GM18907 (cell line): ENCODE results near the gene TRPM7.
A peak's percentile ranks its signal among the peaks of the same experiment; 100 is the strongest.
"Not testable (repeated sequence)": the region's sequence is repeated elsewhere in the genome, so short reads cannot be mapped to it uniquely, and the experiment has no call there.

ENCODE experiments used
- ATAC-seq: cut with Tn5 transposase; IDR thresholded peaks from one replicate; pipeline ENCODE4 v1.9.1; 2021; ENCODE audit warnings: mild to moderate bottlenecking, moderate library complexity; ENCODE audit not compliant: unreplicated experiment

Gene TRPM7, protein sequence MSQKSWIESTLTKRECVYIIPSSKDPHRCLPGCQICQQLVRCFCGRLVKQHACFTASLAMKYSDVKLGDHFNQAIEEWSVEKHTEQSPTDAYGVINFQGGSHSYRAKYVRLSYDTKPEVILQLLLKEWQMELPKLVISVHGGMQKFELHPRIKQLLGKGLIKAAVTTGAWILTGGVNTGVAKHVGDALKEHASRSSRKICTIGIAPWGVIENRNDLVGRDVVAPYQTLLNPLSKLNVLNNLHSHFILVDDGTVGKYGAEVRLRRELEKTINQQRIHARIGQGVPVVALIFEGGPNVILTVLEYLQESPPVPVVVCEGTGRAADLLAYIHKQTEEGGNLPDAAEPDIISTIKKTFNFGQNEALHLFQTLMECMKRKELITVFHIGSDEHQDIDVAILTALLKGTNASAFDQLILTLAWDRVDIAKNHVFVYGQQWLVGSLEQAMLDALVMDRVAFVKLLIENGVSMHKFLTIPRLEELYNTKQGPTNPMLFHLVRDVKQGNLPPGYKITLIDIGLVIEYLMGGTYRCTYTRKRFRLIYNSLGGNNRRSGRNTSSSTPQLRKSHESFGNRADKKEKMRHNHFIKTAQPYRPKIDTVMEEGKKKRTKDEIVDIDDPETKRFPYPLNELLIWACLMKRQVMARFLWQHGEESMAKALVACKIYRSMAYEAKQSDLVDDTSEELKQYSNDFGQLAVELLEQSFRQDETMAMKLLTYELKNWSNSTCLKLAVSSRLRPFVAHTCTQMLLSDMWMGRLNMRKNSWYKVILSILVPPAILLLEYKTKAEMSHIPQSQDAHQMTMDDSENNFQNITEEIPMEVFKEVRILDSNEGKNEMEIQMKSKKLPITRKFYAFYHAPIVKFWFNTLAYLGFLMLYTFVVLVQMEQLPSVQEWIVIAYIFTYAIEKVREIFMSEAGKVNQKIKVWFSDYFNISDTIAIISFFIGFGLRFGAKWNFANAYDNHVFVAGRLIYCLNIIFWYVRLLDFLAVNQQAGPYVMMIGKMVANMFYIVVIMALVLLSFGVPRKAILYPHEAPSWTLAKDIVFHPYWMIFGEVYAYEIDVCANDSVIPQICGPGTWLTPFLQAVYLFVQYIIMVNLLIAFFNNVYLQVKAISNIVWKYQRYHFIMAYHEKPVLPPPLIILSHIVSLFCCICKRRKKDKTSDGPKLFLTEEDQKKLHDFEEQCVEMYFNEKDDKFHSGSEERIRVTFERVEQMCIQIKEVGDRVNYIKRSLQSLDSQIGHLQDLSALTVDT (N-terminal part only)

DNA sequence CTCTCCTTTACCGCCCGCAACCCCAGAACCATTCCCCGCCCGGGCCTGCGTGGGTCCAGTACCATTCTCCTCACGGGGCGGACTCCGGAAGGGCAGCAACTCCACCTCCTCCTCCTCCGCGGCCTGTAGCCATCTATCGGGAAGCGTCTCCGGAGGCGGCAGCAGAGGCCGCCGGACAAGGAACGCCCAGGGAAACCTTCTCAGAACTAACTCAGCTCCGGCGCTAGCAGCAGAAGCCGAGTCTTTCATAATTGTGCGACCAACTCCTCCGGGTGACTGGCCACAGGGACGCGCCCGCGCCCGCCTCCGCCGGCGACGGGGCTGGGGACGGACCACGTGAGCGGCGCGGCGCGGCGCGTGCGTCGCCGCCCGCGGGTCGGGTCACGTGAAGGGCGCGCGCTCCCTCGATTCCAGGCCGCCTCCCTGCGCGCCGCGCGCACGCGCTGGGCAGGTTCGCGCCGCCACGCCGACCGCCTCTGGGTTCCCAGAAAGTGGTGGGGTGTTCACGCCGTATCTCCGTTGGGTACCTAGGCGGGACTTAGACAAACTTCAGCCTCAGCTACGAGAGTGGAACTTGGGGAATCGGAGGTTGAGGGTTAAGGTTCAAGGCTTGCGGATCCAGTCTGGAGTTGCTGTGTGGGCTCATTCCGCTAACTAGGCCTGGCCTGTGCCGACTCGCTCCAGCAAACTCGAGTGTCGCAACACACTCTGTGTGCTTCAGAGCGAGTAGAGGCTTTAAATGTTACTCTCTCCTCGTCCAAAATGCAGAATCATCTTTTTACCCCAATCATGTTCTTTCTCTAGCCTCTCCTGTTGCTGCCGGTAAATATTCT, at the start of gene TRPM7:
Gene TRPM7 (minus strand): TSS at position 329 of the 833 bp plus-strand sequence. CDS start 264 bp downstream, at position 65.
- ATAC-seq, result peak; percentile 85

DNA sequence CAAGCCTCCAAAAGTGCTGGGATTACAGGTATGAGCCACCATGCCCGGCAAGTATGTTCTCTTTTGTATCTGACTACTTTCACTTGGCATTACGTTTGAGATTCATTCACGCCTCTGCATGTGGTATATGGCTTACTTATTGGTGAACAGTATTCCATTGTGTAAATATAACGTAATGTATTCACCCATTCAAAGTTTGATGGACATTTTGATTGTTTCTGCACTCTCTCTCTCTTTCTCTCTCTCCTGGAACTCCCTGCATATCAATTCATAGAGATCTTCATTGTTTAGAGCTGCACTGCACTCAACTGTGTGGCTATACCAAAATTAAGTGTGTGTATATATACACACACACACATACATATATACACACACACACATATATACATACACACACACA, 48.6 kb upstream of the TRPM7 start:
- ATAC-seq, result no peak

DNA sequence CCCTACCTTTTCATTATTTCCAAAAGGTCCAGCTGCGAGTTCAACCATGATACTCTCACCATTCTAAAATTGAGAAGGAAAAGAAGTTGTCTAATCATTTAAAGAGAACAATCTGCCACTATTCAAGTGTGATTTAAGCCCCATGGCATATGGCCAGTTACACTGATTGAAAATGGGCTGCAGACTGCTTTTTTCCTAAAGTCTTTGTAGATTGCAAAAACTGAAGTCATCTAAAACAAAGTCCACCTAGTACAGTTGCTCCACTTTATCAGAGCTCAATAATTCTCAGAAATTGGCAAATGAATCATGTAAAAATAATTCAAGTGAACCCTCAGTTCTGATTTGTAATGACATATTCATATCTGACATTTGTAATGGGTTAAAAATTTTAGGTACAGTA, 39.7 kb upstream of the TRPM7 start:
- ATAC-seq, result no peak

DNA sequence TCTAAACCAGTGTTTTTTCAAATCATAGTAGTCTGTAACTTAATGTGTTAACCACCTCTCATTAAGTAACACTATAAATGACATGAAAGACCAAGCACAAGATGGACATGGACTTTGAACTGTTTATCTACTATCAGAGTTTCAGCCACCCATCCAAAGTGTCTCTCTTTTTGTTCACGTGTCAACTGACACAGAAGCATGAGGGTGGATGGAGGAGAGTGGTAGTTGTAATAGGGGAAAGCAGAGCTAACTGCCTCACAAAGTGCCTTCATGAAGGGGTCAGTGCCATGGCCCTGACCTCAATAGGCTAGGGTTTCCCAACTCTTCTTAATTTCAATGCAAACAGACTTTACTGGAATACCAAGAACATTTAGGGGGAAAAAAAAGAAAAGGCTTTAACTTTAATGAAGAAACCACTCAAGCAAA, 32.1 kb upstream of the TRPM7 start:
- ATAC-seq, result no peak

DNA sequence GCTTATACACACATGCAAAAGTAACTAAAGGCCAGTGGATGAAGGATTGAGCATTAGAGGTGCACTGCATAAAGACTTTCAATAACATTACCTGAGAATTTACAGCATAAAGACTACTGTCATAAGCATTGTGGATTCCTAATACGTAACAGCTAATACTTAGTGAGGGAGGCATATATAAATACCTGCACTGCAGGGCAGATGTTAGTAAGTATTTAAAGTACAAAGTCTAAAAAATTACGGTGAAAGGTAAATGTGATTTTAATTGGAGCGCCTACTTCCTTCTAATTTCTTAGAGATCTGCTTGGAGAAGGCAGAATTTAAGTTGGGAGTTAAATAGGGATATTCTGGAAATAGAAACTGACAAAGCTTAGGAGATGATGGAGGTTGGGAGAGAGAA, 25.4 kb upstream of the TRPM7 start:
- no peak for ATAC-seq

DNA sequence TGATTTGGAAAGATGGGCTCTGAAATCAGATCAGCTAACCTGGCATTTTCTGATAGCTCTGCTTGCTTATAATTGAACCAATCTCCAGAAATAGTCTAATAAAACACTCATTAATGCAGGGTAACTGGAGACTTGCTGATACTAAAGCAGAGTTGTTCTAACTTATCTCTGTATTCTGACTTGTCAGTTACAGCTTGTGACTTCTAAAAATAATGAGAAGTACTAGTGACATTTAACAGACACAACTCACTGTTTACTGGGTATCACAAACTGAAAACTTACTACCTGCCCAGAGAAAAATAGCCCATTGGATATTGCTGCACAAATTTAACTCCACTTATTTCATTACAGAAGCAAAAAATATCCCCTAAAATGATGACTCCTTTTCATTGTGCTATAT, 24.0 kb upstream of the TRPM7 start:
- no peak for ATAC-seq

DNA sequence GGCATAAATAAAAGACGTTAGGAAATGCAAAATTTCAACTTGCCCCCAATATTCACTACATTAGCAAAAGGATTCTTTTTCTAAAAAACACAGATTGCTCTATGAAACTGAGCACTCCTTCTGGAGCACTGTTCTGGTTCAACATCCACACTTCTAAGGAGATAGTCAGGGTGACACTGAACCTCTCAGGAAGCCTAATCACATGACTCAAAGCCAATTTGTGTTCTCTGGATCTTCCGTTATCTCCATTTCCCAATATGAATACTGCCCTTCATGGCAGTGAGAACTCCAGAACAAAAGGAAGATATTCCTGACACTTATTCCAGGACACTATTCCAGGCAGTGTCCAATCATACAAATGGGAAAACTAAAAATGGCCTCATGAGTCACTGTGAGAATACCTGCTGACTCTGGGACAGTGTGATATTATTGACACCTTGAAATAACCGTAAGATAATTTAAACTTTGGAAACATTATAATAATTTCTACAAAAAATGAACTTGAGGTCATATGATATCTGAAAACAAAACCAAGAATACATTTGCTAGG, 21.4 kb upstream of the TRPM7 start:
- ATAC-seq, result no peak

DNA sequence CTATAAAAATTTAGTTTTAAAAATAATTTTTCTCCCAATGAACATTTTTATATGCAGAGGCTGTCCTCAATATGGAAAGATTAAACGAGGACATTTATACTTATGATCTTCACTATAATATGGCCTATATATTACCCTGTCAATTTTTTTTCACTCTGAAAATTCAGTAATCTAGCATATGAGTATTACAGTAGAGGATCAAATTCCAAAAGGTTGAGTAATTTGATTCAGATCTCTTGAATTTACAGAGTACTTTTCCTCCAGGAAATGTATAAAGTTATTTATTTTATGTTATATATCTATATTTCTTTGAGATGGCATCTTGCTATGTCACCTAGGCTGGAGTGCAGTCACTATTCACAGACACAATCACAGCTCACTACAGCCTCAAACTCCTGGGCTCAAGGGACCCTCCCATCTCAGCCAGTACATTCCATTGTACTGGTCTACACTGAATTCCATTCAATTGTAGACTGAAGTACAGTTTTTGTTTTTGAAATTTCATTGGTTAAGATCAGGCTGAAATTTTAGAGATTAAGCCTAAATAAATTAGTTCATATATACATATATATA, 16.3 kb upstream of the TRPM7 start:
- ATAC-seq, result no peak

DNA sequence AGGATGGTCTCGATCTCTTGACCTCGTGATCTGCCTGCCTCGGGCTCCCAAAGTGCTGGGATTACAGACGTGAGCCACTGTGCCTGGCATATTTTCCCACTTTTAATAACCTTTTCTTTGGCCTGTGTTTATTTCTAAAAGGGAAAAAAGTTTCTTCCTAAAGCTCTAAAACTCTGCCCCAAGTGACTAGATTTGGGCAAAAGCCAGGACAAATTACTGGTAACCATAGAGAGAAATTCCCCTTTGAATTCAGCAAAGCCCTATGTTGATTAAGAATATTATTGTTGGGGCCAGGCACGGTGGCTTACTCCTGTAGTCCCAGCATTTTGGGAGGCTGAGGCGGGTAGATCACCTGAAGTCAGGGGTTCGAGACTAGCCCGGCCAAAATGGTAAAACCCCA, 11.5 kb upstream of the TRPM7 start:
- ATAC-seq, result no peak

DNA sequence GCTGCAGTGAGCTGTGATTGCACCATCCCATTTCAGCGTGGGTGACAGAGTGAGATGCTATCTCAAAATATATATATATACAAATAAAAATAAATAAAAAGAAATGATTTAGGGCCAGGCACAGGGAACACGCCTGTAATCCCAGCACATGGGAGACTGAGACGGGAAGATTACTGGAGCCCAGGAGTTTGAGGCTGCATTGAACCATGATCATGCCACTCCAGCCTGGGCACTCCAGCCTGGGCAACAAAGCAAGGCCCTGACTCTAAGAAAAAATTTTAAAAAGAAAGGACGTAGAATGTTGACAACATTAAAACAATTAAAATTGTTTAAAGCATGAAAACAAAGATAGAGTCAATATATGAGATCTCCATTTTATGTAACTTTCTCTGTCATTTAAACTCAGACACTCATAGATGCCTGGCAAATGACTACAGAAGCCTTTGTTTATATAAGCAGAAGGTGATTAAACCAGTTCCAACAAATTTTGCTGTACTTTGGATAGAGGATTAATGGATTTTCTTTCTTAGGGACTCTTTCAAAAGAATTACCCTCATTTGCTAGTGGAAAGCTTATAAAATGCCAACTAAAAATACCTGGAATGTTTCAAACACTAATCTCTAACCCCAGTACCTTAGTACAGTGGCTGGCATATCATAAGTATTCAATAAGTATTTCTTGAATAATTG, 10.7 kb upstream of the TRPM7 start:
- ATAC-seq, result no peak

DNA sequence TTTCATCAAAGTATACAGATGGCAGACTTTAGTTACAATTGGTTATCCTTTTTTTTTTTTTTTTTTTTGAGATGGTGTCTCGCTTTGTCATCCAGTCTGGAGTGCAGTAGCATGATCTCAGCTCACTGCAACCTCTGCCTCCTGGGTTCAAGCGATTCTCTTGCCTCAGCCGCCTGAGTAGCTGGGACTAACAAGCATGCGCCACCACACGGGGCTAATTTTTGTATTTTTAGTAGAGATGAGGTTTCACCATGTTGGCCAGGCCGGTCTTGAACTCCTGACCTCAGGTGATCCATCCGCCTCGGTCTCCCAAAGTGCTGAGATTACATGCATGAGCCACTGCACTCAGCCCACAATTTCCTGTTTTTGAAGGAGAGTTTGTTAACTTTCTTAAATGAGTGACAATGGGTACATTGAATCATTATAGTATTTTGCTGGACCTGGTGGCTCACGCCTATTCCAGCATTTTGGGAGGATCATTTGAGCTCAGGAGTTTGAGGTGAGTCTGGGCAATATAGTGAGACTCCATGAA, 8.1 kb upstream of the TRPM7 start:
- not testable (repeated sequence) for ATAC-seq

DNA sequence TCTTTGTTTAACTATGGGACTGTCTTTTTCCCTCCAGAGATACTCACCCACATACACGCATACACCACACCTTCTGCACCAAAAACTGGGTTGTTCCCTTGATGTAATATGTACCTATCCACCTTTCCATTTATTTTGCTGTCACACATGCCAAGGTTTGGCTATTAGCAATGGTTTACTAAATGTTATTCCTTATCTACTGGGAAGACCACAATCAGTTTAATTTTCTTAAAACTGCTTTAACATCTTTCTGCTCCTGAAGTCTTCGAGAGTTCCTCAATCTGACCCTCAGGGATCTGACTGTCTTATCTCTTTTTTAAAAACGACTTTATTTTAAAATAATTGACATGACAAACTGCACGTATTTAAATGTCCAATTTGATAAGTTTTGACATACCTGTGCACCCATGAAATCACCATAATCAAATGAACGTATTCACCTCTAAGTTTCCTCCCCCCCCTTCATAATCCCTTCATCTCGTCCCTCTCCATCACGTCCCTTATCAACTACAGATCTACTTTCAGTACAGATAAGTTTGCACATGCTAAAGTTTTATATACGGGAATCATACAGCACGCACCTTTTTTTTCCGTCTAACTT, 805 bp upstream of the TRPM7 start:
- ATAC-seq, result no peak

DNA sequence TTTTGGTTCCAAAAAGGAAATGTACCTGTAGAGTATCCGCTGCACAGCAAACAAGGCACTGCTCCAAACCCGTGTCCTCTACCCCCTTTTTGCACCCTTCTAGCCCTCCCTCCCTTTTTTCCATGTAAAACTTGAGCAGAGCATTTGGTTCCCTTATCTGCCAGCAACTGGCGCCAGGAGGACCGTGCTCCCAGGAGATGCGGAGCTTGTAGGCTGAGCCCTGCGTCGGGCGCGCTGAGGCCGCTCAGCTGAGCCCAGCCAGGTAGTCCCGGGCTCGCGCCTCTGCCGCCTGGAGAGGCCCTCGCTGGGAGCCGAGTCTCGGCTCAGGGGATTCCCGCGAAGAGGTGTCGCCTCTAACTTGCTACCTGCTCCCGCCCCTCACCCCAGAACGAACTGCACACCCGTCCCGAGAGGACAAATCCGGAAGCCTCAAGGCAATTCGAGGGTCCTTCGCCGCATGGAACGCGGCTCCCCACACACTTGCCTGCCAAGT, 575 bp downstream of the TRPM7 start:
- ATAC-seq, result peak; percentile 63

DNA sequence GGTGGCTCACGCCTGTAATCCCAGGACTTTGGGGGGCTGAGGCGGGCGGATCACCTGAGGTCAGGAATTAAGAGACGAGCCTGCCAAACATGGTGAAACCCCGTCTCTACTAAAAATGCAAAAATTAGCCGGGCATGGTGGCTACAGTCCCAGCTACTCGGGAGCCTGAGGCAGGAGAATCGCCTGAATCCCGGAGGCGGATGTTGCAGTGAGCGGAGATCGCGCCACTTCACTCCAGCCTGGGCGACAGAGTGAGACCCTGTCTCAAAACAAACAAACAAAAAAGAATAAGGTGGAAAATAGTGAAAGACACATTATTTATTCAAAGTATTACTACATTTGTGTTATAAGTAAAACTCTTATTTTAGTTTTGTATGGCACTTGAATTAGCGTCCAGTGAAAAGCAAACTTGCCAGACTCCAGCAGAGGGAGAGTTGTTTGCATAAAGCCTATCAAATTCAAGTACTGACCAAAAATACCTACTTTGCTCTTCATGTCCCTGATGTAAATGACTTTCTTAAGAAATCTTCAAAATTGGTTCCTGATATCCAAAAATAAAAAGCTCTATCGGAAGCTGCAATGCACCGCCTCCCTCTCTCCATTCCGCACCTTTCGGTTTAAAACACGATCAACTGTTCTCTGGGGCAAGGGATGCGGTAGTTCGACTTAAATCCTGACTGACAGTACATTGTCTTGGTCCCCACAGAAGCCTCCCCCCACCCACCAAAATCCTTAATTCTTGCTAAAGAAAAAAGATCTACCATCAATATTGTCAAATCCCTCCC, 1.2 kb downstream of the TRPM7 start:
- no peak for ATAC-seq

DNA sequence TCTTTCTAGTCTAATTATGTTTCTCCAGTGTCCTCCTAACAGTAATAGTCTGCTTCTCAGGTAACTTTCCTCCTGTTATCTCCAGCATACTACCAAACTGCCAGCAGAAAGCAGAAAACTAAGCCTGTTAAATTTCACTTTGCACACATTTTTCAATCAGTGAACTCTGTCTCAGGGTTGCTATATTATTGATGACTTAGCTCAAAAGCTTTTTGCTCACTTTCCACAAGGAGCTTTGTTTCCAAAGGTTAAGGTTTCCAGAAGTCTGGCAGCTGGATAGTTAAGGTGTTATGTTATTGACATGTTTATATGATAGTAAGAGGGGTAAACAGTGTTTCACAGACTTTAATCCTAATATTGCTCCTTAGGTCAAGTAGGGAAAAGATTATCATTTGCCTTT, 5.1 kb downstream of the TRPM7 start:
- no peak for ATAC-seq

DNA sequence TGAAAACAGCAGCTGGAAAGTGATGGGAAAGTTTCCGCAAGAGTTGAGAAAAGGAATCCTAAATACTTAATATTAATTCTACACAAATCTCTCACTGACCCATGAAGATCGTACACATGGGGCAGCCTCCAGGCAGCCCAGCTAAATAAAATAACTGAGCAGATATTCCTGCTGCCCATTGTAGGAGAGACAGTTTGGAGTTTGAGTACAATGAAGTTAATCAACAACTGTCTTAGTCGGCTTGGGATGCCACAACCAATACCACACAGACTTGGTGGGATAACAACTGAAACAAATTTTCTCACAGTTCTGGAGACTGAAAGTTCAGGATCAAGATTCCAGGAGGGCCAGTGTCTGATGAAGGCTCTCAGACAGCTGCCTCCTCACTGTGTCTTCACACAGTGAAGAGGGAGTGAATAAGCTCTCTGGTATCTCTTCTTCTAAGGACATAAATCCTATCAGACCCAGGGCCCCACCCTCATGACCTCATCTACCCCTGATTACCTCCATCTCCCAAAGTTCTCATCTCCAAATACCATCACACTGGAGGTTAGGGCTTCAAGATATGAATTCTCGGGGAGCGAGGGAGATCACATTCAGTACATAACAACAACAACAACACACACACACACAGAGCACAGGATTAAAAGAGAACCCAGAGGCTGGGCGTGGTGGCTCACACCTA, 9.7 kb downstream of the TRPM7 start:
- ATAC-seq, result no peak
